Keratinocyte (primary cell): ENCODE results near the gene CCDC146.

ENCODE experiments used
- CTCF ChIP-seq, 3 experiments: IDR thresholded peaks in 1 of 3; conservative IDR thresholded peaks in 1 of 3; optimal IDR thresholded peaks in 1 of 3; 2 replicates in 2 of 3; 3 replicates in 1 of 3; pipeline versions ENCODE3 to v1.5.1; 2011; ENCODE audit warnings: low read length in 3 of 3, mild to moderate bottlenecking in 3 of 3, moderate library complexity in 2 of 3, control low read depth in 1 of 3, inconsistent platforms in 1 of 3; ENCODE audit not compliant: insufficient read depth in 2 of 3; ENCODE audit errors: extremely low read depth in 1 of 3
- EZH2 ChIP-seq: IDR thresholded peaks from one replicate; pipeline ENCODE4 v1.6.1; 2012; ENCODE audit warnings: inconsistent platforms, mild to moderate bottlenecking, low read length, moderate library complexity

- TF ChIP-seq CTCF (optimal IDR thresholded peaks at IDR 0.05 in 1 of 3, IDR thresholded peaks at IDR 0.05 in 1 of 3, conservative IDR thresholded peaks at IDR 0.05 in 1 of 3; ENCODE audit: extremely low read depth in 1 of 3, insufficient read depth in 2 of 3, low read length in 3 of 3): no peak
- TF ChIP-seq EZH2: no peak
These were observed 213.2 kb downstream of the CCDC146 start for GRCh38 chr7:77335581-77335980.
